AG09309 (cell line): ENCODE results near the gene NLGN2.

Experiments
- DNase-seq: peaks from one replicate; pipeline ENCODE4 v3.0.0-alpha.2; 2010; ENCODE audit warnings: low read depth
- H3K4me3 ChIP-seq: 2 replicates; pipeline ENCODE4 v1.5.1; 2011; ENCODE audit warnings: mild to moderate bottlenecking, low read depth, low read length, moderate library complexity; ENCODE audit not compliant: control insufficient read depth
- CTCF ChIP-seq: IDR thresholded peaks from 2 replicates; pipeline ENCODE4 v1.5.1; 2011; ENCODE audit warnings: mild to moderate bottlenecking, low read depth, low read length, inconsistent platforms; ENCODE audit not compliant: insufficient read depth, control insufficient read depth; ENCODE audit errors: missing control alignments

The NLGN2 gene

GRCh38 chr17:7462474-7463371 lies 55.1 kb downstream of the NLGN2 start:
- H3K4me3 ChIP-seq = no peak overlapping the region
- DNase-seq = no peak
- no peak for TF ChIP-seq CTCF

GRCh38 chr17:7463372-7463846 lies 55.8 kb downstream of the NLGN2 start:
- TF ChIP-seq CTCF = no peak
- no peak for DNase-seq
- no peak overlapping the region for H3K4me3 ChIP-seq

GRCh38 chr17:7464081-7464480 lies 56.4 kb downstream of the NLGN2 start:
- no peak overlapping the region for H3K4me3 ChIP-seq
- DNase-seq = no peak

GRCh38 chr17:7465597-7466275 lies 58.1 kb downstream of the NLGN2 start:
- TF ChIP-seq CTCF = no peak

More at GRCh38 chr17:7464081-7464480, 56.4 kb downstream of the NLGN2 start:
- no peak for TF ChIP-seq CTCF

GRCh38 chr17:7466318-7466638 lies 58.6 kb downstream of the NLGN2 start:
- TF ChIP-seq CTCF = no peak
- DNase-seq = no peak
- no peak overlapping the region for H3K4me3 ChIP-seq

More at GRCh38 chr17:7465597-7466275, 58.1 kb downstream of the NLGN2 start:
- H3K4me3 ChIP-seq = no peak overlapping the region
- DNase-seq = no peak

GRCh38 chr17:7466639-7467341 lies 59.1 kb downstream of the NLGN2 start:
- no peak overlapping the region for H3K4me3 ChIP-seq
- no peak for TF ChIP-seq CTCF
- DNase-seq = no peak
